ENCODE results near the gene P2RY10. TPM values are rescaled to one million over a fixed set of nuclear protein-coding genes. Genes with fewer than 3 reads are reported as not detected.

P2RY10 gene
- total and polyA plus RNA-seq, 3 experiments from 2014 or later, result 58.8 to 66.4 (median 64.9) TPM

DNA sequence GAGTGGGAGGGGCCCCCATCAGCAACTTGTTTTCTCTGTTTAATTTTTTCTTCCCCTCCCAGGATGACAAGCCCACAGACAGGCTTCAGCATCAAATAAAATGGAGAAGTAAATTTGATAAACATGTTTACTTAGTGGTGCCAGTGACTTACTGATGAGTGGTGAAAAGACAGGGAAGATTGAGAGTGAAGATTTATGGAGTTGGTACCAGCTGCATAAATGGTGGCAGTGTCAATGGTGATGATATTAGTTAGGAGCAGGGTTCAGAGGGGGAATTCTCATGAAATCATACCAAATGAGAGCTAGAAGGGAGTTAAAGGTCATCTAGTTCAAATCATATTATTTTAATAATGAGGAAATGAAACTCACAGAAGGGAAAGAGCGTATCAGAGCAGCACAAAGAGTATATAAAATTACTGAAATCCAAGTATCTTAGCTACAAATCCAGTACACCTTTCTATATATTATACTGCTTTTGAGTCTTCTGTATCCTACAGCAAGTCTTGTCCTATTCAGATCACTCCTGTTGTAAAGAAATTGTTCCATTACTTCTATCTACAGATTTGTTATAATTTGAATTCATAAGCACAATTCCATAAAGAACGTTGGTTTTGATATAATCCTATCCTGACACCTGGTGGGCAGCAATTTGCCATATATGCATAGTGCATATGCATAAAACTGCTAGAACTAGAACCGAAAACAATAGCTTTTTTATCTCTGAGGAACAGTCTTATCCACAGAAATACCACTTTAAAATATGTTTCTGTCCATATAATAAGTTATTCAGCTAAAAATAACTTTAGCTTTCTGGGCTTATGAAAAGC lies 5.0 kb downstream of the P2RY10 start:
- Histone ChIP-seq H3K27me3 (ENCODE audit: insufficient read depth, low read length, poor library complexity, severe bottlenecking) (no peaks in the 10 kb centered on the region), H3K36me3 (ENCODE audit: insufficient read depth, low read length) (no peaks in the 10 kb centered on the region), H3K4me1 (ENCODE audit: insufficient read depth, low read length) (peaks cover 41% of the 10 kb centered on the region), H3K27ac (ENCODE audit: low read depth, low read length) (no peak overlapping the region), H3K9me3 (ENCODE audit: low read length) (no peaks in the 10 kb centered on the region), H3K4me3 (ENCODE audit: low read length) (no peak overlapping the region)
- CTCF ChIA-PET, result no interaction called here
- Mint-ChIP-seq H3K4me1 (peaks cover 54 to 75% (median 57%) of the 10 kb centered on the region in 3 donors), H3K9me3 (no peaks in the 10 kb centered on the region), H3K27ac (peak overlapping the region; percentile 29 to 98 (median 84)), H3K36me3 (peaks cover 4 to 94% (median 14%) of the 10 kb centered on the region in 3 donors), H3K4me3 (peak overlapping the region; percentile 91 to 99 (median 95)), H3K27me3 (peaks cover 0 to 1% of the 10 kb centered on the region in 2 donors)
- no peak for DNase-seq
- POLR2A ChIA-PET, result no interaction called here

DNA sequence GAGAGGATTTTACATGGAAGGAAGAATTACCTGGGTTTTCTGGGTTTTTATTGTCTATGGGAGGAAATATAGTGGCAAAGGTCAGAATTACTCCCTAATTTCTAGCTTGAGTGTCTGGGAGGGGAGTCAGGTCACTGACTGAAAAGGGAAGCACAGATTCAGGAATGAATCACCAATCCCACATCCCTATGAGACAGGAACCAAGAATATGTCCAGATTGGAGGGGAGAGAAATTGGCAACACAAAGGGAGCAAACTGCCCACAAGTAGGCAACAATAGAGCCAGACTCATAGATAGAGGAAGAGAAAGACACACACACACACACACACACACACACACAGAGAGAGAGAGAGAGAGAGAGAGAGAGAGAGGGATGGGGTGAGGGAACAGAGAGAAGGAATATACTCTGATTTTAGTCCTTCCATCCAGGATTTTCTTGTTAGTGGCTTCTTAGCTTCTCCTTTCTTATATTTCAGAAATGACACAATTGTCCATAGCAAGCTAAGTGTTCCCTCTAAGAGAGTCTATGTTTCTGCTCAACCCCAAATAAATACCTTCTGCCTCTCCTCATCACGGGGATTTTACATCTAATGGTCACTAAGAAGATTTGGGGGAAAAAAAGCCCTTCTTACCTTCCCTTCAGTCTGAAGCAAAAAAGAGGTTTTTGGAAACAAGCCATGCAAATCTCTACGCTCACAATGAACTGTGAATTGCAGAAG lies 12.0 kb downstream of the P2RY10 start:
- DNase-seq, result no peak
- Mint-ChIP-seq H3K4me3 (peak overlapping the region in 6 of 7 donors; percentile 0 to 64 (median 40)), H3K27ac (peak overlapping the region; percentile 55 to 96 (median 78)), H3K27me3 (no peaks in the 10 kb centered on the region), H3K4me1 (peaks cover 61 to 91% (median 88%) of the 10 kb centered on the region in 3 donors), H3K36me3 (peaks cover 9 to 87% (median 21%) of the 10 kb centered on the region in 3 donors), H3K9me3 (peaks cover 0 to 1% (median 0%) of the 10 kb centered on the region in 5 donors)
- Histone ChIP-seq H3K4me3 (ENCODE audit: low read length) (no peak overlapping the region), H3K27me3 (ENCODE audit: insufficient read depth, low read length, poor library complexity, severe bottlenecking) (no peaks in the 10 kb centered on the region), H3K36me3 (ENCODE audit: insufficient read depth, low read length) (peaks cover 15% of the 10 kb centered on the region), H3K9me3 (ENCODE audit: low read length) (no peaks in the 10 kb centered on the region), H3K4me1 (ENCODE audit: insufficient read depth, low read length) (peaks cover 54% of the 10 kb centered on the region), H3K27ac (ENCODE audit: low read depth, low read length) (no peak overlapping the region)
- CTCF ChIA-PET, result no interaction called here
- POLR2A ChIA-PET, result no interaction called here

DNA sequence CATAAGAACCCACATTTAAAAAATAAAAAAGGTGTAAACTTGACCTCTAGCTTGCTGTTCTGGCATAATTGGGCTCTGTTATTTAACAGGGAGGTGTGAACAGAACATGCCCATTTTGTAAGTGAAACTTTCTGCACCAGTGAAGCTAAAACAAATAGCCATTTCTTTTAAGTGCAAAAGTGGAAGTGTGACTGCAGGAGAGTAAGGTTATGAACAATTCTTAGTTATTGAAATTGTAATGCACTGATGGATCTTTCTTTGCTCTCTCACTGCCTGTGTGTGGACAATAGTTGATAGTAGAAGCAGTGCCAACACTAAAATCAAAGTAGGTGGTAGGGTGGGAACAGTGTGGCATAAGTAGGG lies 12.6 kb downstream of the P2RY10 start:
- peaks cover 56 to 90% (median 85%) of the 10 kb centered on the region in 3 donors for H3K4me1 Mint-ChIP-seq
- peaks cover 49% of the 10 kb centered on the region for H3K4me1 ChIP-seq (ENCODE audit: insufficient read depth, low read length)
- H3K27ac Mint-ChIP-seq, result peak overlapping the region; percentile 39 to 96 (median 67)

DNA sequence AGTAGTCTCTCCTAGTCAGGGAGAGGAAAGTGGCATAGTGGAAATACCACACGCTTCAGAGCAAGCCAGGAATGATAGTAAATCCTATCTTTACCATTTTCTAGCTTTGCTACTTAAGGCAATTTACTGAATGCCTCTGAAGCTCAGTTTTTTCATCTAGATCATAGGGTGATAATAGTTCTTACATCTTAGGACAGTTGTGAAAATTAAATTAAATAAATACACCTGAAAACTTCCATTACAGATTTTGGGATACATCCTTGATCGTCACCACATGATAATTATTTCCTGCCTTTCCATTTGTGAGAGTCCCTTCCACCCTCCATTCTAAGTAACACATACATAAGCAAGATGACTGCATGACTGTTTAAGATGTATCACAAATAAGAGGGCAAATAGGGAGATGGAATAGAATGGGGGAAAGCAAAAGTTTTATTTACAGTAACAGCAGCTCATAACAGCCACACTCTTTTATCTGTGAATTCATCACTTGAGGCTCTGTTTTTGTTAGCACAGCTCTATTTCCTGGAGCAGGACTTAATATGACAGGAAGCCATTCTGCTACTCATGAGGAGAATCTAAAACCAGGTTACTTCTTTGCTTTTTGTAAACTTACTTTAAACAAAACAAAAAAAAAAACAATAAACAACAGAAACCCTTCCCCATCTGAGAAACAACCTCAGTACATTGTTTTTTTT lies 13.4 kb downstream of the P2RY10 start:
- H3K27ac Mint-ChIP-seq, result peak overlapping the region; percentile 14 to 86 (median 62)
- peaks cover 49% of the 10 kb centered on the region for H3K4me1 ChIP-seq (ENCODE audit: insufficient read depth, low read length)
- H3K27me3 ChIP-seq (ENCODE audit: insufficient read depth, low read length, poor library complexity, severe bottlenecking), result no peaks in the 10 kb centered on the region
- DNase-seq, result no peak
- CTCF ChIA-PET, result no interaction called here
- H3K36me3 ChIP-seq (ENCODE audit: insufficient read depth, low read length), result peaks cover 15% of the 10 kb centered on the region
- H3K36me3 Mint-ChIP-seq, result peaks cover 7 to 84% (median 22%) of the 10 kb centered on the region in 3 donors
- peaks cover 0 to 1% of the 10 kb centered on the region in 2 donors for H3K27me3 Mint-ChIP-seq
- H3K9me3 ChIP-seq (ENCODE audit: low read length), result no peaks in the 10 kb centered on the region
- H3K4me3 Mint-ChIP-seq, result peak overlapping the region; percentile 6 to 64 (median 18)
- no peak overlapping the region for H3K4me3 ChIP-seq (ENCODE audit: low read length)
- H3K27ac ChIP-seq (ENCODE audit: low read depth, low read length), result no peak overlapping the region
- POLR2A ChIA-PET, result no interaction called here
- H3K9me3 Mint-ChIP-seq, result peaks cover 0 to 1% (median 0%) of the 10 kb centered on the region in 5 donors
- peaks cover 56 to 90% (median 85%) of the 10 kb centered on the region in 3 donors for H3K4me1 Mint-ChIP-seq

More for the DNA sequence above, 12.6 kb downstream of the P2RY10 start:
- Histone ChIP-seq H3K9me3 (ENCODE audit: low read length) (no peaks in the 10 kb centered on the region), H3K36me3 (ENCODE audit: insufficient read depth, low read length) (peaks cover 15% of the 10 kb centered on the region), H3K27me3 (ENCODE audit: insufficient read depth, low read length, poor library complexity, severe bottlenecking) (no peaks in the 10 kb centered on the region), H3K27ac (ENCODE audit: low read depth, low read length) (no peak overlapping the region), H3K4me3 (ENCODE audit: low read length) (no peak overlapping the region)
- Mint-ChIP-seq H3K9me3 (peaks cover 0 to 1% (median 0%) of the 10 kb centered on the region in 5 donors), H3K4me3 (peak overlapping the region in 6 of 7 donors; percentile 4 to 64 (median 52)), H3K36me3 (peaks cover 9 to 84% (median 23%) of the 10 kb centered on the region in 3 donors), H3K27me3 (no peaks in the 10 kb centered on the region)
- ChIA-PET CTCF (no interaction called here), POLR2A (no interaction called here)
- DNase-seq, result no peak

DNA sequence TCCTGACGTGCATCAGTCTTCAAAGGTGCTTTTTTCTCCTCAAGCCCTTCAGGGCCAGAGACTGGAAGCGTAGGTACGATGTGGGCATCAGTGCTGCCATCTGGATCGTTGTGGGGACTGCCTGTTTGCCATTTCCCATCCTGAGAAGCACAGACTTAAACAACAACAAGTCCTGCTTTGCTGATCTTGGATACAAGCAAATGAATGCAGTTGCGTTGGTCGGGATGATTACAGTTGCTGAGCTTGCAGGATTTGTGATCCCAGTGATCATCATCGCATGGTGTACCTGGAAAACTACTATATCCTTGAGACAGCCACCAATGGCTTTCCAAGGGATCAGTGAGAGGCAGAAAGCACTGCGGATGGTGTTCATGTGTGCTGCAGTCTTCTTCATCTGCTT lies 15.7 kb downstream of the P2RY10 start:
- peaks cover 7 to 73% (median 17%) of the 10 kb centered on the region in 3 donors for H3K36me3 Mint-ChIP-seq
- Histone ChIP-seq H3K27ac (ENCODE audit: low read depth, low read length) (no peak overlapping the region), H3K27me3 (ENCODE audit: insufficient read depth, low read length, poor library complexity, severe bottlenecking) (no peaks in the 10 kb centered on the region), H3K36me3 (ENCODE audit: insufficient read depth, low read length) (peaks cover 15% of the 10 kb centered on the region), H3K4me1 (ENCODE audit: insufficient read depth, low read length) (peaks cover 33% of the 10 kb centered on the region), H3K4me3 (ENCODE audit: low read length) (no peak overlapping the region), H3K9me3 (ENCODE audit: low read length) (no peaks in the 10 kb centered on the region)
- DNase-seq, result no peak
- peaks cover 50 to 88% (median 87%) of the 10 kb centered on the region in 3 donors for H3K4me1 Mint-ChIP-seq
- POLR2A ChIA-PET, result no interaction called here
- peaks cover 0 to 1% (median 0%) of the 10 kb centered on the region in 5 donors for H3K9me3 Mint-ChIP-seq
- no peak overlapping the region for H3K4me3 Mint-ChIP-seq
- peaks cover 0 to 4% of the 10 kb centered on the region in 2 donors for H3K27me3 Mint-ChIP-seq
- CTCF ChIA-PET, result no interaction called here
- peak overlapping the region in 2 of 8 donors; percentile 43 to 79 for H3K27ac Mint-ChIP-seq

DNA sequence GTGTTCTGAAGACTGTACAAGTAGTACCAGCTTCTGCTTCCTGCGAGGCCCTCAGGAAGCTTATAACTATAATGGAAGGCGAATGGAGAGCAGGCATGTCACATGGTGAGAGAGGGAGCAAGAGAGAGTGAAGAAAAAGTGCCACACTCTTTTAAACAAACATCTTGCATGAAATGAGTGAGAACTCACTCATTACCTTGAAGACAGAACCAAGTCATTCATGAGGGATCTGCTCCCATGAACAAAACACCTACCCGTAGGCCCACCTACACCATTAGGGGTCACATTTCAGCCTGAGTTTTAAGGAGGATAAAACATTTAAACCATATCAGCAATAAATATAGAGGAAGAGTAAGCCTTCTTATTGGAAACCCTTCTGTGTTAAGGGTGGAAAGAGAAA lies 19.4 kb downstream of the P2RY10 start:
- ChIA-PET CTCF (no interaction called here), POLR2A (no interaction called here)
- Mint-ChIP-seq H3K4me1 (peaks cover 18 to 52% (median 51%) of the 10 kb centered on the region in 3 donors), H3K27ac (peak overlapping the region; percentile 45 to 89 (median 80)), H3K4me3 (no peak overlapping the region), H3K9me3 (peaks cover 0 to 14% (median 8%) of the 10 kb centered on the region in 5 donors), H3K27me3 (peaks cover 0 to 5% of the 10 kb centered on the region in 2 donors), H3K36me3 (peaks cover 10 to 46% (median 18%) of the 10 kb centered on the region in 3 donors)
- DNase-seq, result no peak
- Histone ChIP-seq H3K27ac (ENCODE audit: low read depth, low read length) (no peak overlapping the region), H3K9me3 (ENCODE audit: low read length) (no peaks in the 10 kb centered on the region), H3K27me3 (ENCODE audit: insufficient read depth, low read length, poor library complexity, severe bottlenecking) (no peaks in the 10 kb centered on the region), H3K36me3 (ENCODE audit: insufficient read depth, low read length) (peaks cover 15% of the 10 kb centered on the region), H3K4me1 (ENCODE audit: insufficient read depth, low read length) (peaks cover 4% of the 10 kb centered on the region), H3K4me3 (ENCODE audit: low read length) (no peak overlapping the region)

DNA sequence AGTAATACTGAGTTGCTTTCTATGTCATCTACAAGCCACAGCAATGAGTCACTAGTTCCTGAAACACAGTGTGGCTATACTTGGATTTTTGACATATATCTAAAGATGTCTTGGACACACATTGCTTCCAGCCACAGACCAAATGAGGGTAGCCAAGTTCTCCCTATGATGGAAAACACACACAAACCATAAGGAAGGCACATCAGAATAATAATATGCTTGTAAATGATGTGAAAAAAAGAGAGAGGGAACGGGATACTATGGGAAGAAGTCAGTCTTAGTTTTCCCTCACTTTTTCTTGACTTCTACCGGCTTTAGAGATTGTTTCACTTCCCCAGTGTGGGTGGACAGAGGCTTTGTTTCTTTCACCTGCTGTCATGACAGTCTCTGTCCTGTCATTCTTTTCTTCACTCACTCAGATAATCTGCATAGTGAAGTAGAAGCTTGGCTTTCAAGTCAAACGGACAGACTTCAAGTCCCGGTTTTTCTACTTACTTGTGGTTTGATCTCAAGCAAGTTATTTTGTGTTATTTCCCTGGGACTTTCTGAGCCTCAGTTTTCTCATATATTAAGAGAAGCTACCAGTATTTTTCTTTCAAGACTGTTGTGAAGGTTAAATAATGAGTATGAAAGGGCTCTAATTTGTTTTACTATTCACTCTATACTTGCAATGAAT lies 34.7 kb downstream of the P2RY10 start:
- Mint-ChIP-seq H3K27ac (peak overlapping the region in 1 of 8 donors; percentile 14), H3K36me3 (peaks cover 0 to 9% (median 5%) of the 10 kb centered on the region in 3 donors), H3K4me1 (peaks cover 2 to 9% (median 8%) of the 10 kb centered on the region in 3 donors), H3K9me3 (peaks cover 0 to 2% (median 0%) of the 10 kb centered on the region in 5 donors), H3K4me3 (peak overlapping the region in 2 of 7 donors; percentile 27 to 54), H3K27me3 (peaks cover 0 to 3% of the 10 kb centered on the region in 2 donors)
- Histone ChIP-seq H3K36me3 (ENCODE audit: insufficient read depth, low read length) (no peaks in the 10 kb centered on the region), H3K27ac (ENCODE audit: low read depth, low read length) (no peak overlapping the region), H3K4me1 (ENCODE audit: insufficient read depth, low read length) (no peaks in the 10 kb centered on the region), H3K4me3 (ENCODE audit: low read length) (no peak overlapping the region), H3K27me3 (ENCODE audit: insufficient read depth, low read length, poor library complexity, severe bottlenecking) (no peaks in the 10 kb centered on the region), H3K9me3 (ENCODE audit: low read length) (no peaks in the 10 kb centered on the region)
- no peak for DNase-seq
- POLR2A ChIA-PET, result no interaction called here
- CTCF ChIA-PET, result no interaction called here
